Activated naive CD4-positive, alpha-beta T cell treated with anti-CD3 and anti-CD28 coated beads, Interleukin-2, amount 10 ng/mL, durations not matched to agents 5 hours and 36 hours (primary cell): ENCODE results near the gene FAM81B. TPM values are rescaled to one million over a fixed set of nuclear protein-coding genes. Genes with fewer than 3 reads are reported as not detected.

Experiments used
- total RNA-seq, 2 experiments: library from RNA; stranded (reverse); gene quantifications; one replicate each; pipeline ENCODE4 v1.2.3, GENCODE V29; 2021

The FAM81B gene
- total RNA-seq, result not detected

GRCh38 chr5:95390812-95391492, at the start of gene FAM81B:
TSS of gene FAM81B (plus strand) at chr5:95391366. CDS start at chr5:95391390, 24 bp downstream.

Other genes with a start within 250 kb of the FAM81B start
- gene MCTP1, start 106.3 kb upstream of the FAM81B start, total RNA-seq, result not detected
- 10 to 100 TPM; 81.6 to 81.8 TPM for gene SKIC3, start 163.6 kb downstream of the FAM81B start, total RNA-seq
- gene ARSK, start 163.7 kb downstream of the FAM81B start, total RNA-seq, result 1 to 10 TPM; 5.7 to 6.2 TPM
- 1 to 10 TPM; 1.6 to 1.8 TPM for gene GPR150, start 228.7 kb downstream of the FAM81B start, total RNA-seq